Epithelial cell of proximal tubule (primary cell): ENCODE measurements around the gene TRIM75. TPM values are rescaled to one million over a fixed set of nuclear protein-coding genes. Genes with fewer than 3 reads are reported as not detected.
"Not testable (repeated sequence)": the region's sequence is repeated elsewhere in the genome, so short reads cannot be mapped to it uniquely, and the experiment has no call there.

Experiments
- DNase-seq: peaks from one replicate; pipeline ENCODE4 v3.0.0-alpha.2; 2011; ENCODE audit warnings: low read depth
- H3K4me3 ChIP-seq: 2 replicates; pipeline ENCODE4 v1.5.1; 2011; ENCODE audit warnings: low read depth, mild to moderate bottlenecking, low read length
- CTCF ChIP-seq: conservative IDR thresholded peaks from 2 replicates; pipeline ENCODE4 v1.5.1; 2012; ENCODE audit warnings: low read depth, mild to moderate bottlenecking, low read length
- total RNA-seq: library from RNA; depleted of rRNA; stranded (reverse); fragments of >200 nt; gene quantifications from 2 replicates; pipeline ENCODE4 v1.2.3, GENCODE V29; 2015

TRIM75 gene
- total RNA-seq, 1 donor from 2014 or later: not detected

GRCh38 chr4:165011403-165011802 lies 42.3 kb upstream of the TRIM75 start:
- no peak for DNase-seq
- no peak for TF ChIP-seq CTCF

GRCh38 chr4:165013691-165014090 lies 40.0 kb upstream of the TRIM75 start:
- no peak for TF ChIP-seq CTCF
- H3K4me3 ChIP-seq: no peak overlapping the region
- DNase-seq: no peak

More at GRCh38 chr4:165011403-165011802, 42.3 kb upstream of the TRIM75 start:
- no peak overlapping the region for H3K4me3 ChIP-seq

- no peak for DNase-seq
- peak; percentile 23 for TF ChIP-seq CTCF
- no peak overlapping the region for H3K4me3 ChIP-seq
These were observed 36.7 kb upstream of the TRIM75 start for GRCh38 chr4:165016971-165017370.

GRCh38 chr4:165019995-165020394 lies 33.7 kb upstream of the TRIM75 start:
- DNase-seq, H3K4me3 ChIP-seq: not testable (repeated sequence)

- not testable (repeated sequence) for H3K4me3 ChIP-seq, DNase-seq
These were observed 27.9 kb upstream of the TRIM75 start for GRCh38 chr4:165025782-165026181.

- TF ChIP-seq CTCF: no peak
- no peak overlapping the region for H3K4me3 ChIP-seq
- DNase-seq: no peak
These were observed 25.8 kb upstream of the TRIM75 start for GRCh38 chr4:165027762-165028402.

- no peak for DNase-seq
- no peak for TF ChIP-seq CTCF
- H3K4me3 ChIP-seq: no peak within 1 kb of the TSS
These were observed 22.0 kb upstream of the TRIM75 start, which contains the start of gene TRIM60 for GRCh38 chr4:165031436-165032211. Gene TRIM60, plus strand, starts transcription at chr4:165031999. Its CDS starts 8,074 bp downstream, at chr4:165040073.

GRCh38 chr4:165048170-165048569 lies 5.5 kb upstream of the TRIM75 start:
- no peak for DNase-seq
- no peak for TF ChIP-seq CTCF
- no peak overlapping the region for H3K4me3 ChIP-seq
